HG03025 (cell line): Measurements from ENCODE around the gene DLL4.

Source experiments
- ATAC-seq: cut with Tn5 transposase; IDR thresholded peaks from one replicate; pipeline ENCODE4 v1.9.1; 2021; ENCODE audit warnings: mild to moderate bottlenecking, moderate library complexity; ENCODE audit not compliant: unreplicated experiment, low FRiP score

Gene DLL4

DNA sequence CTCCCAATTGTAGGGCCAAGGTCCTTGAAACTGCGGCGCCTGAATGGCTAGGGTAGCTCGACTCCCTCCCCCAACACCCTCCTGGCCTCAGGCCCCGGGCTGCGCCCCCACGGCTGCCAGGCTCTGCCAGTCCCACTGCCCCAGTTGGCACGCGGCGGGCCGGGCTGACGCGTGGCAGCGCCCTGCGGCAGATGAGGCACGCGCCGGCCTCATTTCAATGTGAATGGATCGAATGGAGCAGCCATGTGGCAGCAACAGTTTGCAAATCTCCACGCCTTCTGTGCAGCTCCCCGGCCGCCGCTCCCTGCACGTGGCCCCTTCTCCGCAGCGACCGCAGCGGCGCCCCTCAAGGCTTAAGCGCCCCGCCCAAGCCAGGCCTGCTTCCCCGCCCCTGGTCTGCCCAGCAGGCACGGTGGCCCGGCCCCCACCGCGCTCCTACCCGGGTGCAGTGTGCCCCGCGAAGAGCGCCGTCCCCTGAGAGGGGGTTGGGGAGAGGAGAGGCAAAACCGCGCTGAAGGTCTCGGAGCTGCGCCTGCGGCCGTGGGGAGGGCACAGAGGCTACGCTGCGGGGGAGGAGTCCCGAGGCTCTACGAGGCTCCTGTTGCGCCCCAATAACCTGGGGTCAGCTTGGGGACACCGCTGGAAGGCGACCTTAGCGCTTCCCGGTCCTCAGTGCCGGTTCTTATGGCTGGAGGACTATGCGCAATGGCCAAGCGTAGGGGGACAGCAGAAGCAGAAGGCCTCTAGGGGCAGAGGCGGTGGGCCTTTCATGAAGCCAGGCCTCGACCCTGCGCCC is 3.1 kb upstream of the DLL4 start:
- no peak for ATAC-seq

DNA sequence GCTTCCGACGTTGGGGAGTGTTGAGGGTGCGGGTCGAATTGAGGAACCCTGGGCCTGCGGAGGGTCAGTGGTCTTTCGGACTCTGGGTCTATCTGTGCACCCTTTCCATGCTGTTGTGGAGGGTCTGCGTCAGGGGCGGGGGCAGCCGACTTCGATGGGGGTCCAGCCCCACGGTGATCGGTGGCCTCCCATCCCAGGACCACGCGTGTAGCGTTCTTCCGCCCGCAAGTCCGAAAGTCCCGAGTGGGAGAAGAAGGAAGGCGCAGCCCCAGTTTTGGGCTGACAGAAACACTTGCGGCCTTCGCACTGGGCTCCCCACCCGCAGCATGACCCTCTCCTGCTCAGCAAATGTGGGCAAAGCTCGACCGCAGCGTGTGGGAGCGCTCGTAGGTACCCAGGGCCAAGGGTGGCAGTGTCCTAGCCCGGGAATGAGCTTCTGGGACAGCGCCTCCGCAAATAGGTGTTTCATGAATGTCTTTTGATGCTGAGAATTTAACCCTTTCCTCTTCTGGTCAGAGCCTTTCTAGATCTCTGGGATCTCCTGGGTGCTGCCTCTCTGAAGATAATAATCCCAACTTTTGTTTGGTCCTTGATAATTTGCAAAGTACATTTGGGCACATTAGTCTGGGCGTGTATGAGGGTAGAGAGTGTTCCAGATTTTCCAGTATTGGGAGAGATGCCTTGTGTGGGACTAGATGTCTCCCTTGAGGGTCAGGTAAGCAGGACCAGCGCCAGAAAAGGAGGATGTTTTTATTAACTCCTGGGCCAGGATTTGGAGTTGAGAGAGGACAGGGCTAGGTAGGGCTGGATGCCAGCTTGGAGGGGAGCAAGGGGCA is 2.3 kb upstream of the DLL4 start:
- no peak for ATAC-seq

DNA sequence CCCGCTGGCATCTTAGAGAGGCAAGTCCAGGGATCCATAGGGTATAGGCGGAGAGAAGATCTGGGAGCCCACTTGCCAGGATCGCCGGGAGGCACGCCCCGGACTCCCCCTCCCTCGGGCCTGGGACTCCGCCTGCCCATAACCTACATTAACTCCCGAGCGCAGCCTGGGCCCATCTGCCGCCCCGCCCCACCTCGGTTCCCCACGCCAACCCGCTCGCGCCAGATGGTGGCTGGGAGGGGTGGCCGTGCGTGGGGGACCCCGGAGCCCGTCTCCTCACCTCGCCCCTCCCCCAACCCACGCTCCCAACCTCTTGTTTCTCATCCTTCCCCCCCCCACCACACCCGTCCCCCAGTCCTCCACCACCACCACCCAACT is 1.7 kb upstream of the DLL4 start:
- no peak for ATAC-seq

DNA sequence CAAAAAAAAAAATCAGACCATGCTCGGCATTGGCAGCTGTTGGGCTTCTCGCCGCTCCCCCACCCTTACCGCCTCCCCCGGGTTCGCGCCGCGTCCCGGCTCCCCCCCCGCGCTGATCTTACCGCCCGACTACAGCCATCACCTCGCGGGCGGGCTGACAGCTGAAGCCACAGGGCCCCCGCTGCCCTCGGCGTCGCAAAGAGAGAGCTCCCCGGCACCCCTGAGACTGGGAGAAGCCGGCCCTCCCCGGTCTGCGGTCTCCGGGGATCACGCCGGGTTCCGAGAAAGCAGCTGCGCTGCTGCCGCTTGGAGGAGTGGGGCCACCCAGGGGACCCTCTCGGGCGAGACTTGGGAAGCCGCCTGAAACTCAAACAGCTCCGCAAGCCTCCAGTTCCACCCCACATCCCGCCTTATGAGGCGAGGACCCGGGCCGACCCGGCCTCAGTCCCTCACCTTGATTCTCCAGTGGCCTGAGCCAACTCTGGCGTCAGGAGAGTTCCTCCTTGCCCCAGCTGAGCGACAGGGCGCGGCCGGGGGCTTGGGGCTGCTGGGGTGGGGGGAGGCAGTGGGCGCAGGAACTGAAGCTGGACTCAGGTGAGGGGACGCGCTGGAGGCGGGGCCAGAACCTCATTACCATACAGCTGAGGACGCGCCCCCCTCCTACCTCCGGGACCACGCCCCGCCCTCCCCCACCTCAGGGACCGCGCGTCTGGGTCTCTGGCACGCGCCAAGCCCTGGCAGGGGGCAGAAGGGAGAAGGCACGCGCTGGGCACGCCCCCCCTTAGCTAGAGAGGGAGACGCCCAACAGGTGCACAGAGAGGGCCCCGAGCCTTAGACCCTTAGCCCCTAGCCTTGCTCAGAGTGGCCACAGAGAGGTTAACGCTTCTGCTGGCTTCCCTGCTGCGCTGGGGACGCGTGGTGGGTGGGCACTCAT is 1.0 kb upstream of the DLL4 start:
- ATAC-seq: no peak

DNA sequence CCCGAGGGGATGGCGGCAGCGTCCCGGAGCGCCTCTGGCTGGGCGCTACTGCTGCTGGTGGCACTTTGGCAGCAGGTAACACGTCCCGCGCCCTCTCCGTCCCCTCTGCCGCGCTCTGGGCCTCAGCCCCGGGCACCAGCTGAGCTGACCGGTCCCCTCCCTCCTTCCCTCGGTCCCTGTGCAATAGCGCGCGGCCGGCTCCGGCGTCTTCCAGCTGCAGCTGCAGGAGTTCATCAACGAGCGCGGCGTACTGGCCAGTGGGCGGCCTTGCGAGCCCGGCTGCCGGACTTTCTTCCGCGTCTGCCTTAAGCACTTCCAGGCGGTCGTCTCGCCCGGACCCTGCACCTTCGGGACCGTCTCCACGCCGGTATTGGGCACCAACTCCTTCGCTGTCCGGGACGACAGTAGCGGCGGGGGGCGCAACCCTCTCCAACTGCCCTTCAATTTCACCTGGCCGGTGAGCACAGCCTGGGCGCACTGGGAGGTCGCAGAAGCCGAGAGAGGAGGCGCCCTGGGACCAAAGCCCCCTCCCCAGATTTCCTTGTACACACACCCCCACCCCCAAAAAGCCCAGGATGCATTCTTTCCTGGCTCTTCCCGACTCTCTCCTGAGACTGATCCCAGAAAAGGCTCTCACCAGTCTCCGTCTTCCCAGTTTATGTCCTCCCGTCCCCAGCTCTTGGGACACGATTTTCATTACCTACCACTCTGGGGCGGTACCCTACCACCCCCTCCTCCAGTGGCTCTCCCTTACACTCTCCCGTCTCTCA is 705 bp downstream of the DLL4 start:
- ATAC-seq: no peak

DNA sequence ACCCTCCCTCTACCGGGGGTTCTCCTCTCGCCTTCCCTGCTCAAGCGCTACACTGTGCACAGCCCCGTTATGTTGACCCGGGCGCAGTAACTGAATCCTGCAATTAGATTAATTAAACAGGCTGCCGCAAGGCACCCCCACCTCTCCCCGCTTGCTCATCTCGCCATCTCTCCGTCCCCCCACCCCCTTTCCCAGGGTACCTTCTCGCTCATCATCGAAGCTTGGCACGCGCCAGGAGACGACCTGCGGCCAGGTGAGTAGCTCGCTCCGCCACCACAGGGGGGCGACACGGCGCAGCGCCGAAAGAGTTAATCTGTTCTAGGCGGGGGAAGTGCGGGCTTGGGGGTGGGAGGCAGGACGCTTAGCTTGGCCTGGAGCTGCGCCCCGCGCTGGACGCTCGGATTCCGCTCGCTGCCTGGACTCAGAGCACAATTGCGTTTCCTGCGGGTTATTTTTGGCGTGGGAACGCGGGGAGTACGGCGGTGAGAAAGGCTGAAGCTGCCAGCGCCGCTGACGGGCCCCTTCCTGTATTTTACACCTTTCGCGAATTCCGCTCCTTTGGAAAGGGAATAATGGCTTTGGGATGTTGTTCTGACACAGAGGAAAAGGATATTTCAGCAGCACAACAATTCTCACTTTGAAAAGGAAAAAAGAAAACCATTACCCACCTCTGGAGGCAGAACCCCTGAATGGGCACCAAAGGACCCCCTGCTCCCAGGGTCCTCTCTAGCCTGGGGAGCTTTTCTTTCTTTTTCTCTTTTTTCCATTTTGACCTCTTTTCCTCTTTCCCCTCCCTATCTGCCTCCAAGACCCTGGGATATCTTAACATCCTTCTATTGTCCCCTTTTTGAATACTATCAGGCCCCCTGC is 1.5 kb downstream of the DLL4 start:
- no peak for ATAC-seq

DNA sequence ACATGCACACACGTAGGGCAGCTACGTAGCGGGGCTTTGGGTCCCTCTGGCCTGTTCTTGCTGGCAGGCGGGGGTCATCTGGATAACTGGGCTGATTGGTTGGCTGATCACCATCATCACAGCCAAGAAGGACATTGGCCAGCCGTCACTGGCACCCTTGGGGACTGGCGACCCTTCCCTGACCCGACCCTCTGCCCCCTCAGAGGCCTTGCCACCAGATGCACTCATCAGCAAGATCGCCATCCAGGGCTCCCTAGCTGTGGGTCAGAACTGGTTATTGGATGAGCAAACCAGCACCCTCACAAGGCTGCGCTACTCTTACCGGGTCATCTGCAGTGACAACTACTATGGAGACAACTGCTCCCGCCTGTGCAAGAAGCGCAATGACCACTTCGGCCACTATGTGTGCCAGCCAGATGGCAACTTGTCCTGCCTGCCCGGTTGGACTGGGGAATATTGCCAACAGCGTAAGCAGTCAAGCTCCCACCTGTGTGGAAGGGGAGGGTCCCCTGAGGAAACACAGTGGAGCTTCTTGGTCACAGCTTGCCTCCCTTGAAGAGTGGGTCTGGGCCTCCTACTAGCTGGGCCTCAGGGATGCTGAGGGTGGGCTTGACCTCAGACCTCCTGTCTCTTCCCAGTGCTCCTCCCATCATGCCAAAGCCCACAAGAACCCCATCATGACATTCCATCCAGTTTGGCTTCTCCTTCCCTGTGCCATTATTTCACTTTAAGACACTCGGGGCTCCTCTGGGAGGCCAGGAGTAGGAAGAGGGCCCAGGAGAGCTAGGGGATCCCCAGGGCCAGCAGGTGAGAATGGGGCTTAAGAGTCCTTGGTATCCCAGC is 2.4 kb downstream of the DLL4 start:
- ATAC-seq: no peak

DNA sequence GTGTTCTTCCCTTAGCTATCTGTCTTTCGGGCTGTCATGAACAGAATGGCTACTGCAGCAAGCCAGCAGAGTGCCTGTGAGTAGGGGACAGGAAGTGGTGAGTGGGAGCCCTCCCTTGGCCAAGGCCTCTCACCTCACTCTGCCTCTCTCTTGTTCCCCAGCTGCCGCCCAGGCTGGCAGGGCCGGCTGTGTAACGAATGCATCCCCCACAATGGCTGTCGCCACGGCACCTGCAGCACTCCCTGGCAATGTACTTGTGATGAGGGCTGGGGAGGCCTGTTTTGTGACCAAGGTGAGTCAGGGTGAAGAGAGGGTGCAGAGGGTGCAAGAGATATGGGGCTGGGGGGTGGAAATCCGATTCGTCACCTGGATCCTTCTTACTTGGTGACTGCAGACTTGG is 3.0 kb downstream of the DLL4 start:
- ATAC-seq: no peak

DNA sequence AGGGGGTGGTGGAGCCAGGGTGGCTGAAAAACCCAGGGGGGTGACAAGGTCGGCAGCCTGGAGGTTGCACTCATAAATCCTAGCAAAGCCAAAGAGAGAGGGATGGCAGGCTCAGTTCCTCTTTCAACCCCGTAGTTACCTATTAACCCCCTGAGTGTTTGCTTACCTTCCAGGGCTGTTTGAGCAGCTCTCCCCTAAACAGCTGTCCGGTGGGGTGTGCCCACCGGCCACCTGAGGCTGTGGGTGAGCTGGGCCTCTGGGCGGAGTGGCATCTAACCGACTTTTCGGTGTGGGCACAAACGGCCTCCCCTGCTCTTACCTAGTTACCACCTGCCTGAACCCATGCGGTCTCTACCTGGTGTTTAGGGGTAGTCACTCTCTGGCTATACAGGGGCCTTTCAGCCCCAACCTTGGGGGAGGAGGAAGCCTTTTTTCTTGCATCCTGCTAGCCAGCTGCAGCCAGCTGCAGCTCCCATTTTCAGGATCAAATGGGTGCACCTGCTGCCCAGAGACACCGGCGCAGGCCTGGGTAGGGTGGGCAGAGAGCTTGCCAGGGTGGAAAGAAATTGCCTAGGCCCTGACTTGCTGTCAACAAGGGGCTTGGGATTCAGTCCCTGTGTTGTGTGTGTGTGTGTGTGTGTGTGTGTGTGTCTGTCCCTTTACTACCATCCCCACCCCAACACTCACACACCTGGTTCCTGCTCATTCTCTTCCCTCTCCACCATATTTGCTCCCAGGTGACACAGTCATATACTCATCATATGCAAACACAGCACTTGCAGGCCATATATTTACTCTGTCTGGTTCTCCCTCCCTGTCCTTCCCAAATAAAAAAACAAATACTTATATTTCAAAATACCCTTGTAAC is 3.7 kb downstream of the DLL4 start:
- ATAC-seq: no peak

DNA sequence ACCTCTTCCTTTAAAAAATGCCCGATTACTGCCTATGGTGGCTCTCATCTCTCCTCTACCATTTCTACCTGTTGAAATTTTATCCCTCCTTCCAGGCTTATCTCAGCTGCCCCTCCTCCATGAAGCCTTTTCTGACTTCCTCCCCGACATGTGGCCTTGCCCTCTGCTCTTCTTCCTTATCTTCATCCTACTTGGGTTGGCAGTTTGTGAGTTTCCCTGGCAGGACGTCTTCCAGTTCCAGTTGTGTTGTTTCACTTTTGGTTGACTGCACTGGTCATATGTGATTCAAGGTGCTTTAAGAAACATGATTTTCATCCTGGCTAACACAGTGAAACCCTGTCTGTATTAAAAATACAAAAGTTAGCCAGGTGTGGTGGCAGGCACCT is 4.4 kb downstream of the DLL4 start:
- ATAC-seq: no peak

DNA sequence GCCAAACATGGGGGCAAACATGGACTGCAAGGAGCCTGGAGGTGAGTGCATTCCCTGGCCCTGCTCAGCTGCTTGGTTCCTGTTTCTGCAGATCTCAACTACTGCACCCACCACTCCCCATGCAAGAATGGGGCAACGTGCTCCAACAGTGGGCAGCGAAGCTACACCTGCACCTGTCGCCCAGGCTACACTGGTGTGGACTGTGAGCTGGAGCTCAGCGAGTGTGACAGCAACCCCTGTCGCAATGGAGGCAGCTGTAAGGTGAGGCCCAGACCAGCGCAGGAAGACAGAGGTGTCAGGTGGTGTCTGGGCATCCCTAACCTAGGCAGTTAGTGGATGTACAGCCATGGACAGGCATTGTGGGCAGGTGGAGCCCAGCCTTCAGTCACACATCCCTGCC is 5.3 kb downstream of the DLL4 start:
- no peak for ATAC-seq

DNA sequence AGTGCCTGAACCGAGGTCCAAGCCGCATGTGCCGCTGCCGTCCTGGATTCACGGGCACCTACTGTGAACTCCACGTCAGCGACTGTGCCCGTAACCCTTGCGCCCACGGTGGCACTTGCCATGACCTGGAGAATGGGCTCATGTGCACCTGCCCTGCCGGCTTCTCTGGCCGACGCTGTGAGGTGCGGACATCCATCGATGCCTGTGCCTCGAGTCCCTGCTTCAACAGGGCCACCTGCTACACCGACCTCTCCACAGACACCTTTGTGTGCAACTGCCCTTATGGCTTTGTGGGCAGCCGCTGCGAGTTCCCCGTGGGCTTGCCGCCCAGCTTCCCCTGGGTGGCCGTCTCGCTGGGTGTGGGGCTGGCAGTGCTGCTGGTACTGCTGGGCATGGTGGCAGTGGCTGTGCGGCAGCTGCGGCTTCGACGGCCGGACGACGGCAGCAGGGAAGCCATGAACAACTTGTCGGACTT is 7.1 kb downstream of the DLL4 start:
- ATAC-seq: no peak

DNA sequence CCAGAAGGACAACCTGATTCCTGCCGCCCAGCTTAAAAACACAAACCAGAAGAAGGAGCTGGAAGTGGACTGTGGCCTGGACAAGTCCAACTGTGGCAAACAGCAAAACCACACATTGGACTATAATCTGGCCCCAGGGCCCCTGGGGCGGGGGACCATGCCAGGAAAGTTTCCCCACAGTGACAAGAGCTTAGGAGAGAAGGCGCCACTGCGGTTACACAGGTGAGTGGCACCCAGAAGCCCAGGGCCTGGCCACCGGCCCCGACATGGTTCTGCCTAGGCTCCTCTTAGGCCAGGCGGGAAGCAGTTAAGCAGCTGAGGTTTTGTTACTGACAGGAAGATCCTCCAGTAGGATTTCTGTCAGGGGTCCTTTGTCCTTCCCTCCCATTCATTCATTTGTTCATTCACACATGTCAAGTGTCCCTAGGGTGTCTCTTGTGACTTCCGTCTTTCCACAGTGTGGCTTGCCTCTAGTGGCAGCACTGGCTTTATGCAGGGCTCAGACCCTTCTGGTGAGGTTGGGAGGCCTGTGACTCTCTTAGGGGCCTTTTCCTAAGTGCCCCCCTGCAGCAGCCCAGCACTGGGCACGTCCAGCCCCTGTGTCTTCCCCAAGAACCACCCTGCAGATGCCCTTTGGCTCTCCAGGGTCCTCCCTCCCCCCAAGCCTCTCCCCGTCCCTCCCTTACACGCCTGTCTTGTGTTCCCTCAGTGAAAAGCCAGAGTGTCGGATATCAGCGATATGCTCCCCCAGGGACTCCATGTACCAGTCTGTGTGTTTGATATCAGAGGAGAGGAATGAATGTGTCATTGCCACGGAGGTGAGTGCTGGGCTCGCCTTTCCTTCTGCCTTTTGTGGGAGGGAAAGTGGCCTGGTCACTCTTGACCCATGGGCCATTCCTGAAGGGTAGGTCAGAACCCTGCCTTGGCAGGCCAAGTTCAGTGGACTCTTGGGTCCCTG is 7.8 kb downstream of the DLL4 start:
- ATAC-seq: no peak

DNA sequence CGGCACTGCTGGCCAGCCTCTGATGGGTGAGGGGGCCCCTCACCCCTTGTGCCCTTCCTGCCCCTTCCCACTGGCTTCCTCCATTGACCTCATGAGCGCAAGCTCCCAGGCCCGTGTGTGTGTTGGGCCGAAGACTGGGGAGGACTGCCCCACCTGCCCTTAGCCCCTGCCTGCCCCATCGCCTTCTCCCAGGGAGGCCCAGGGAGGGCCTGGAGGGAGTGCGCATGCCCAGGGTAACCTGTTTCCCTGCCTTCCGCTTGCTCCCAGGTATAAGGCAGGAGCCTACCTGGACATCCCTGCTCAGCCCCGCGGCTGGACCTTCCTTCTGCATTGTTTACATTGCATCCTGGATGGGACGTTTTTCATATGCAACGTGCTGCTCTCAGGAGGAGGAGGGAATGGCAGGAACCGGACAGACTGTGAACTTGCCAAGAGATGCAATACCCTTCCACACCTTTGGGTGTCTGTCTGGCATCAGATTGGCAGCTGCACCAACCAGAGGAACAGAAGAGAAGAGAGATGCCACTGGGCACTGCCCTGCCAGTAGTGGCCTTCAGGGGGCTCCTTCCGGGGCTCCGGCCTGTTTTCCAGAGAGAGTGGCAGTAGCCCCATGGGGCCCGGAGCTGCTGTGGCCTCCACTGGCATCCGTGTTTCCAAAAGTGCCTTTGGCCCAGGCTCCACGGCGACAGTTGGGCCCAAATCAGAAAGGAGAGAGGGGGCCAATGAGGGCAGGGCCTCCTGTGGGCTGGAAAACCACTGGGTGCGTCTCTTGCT is 8.8 kb downstream of the DLL4 start:
- no peak for ATAC-seq

DNA sequence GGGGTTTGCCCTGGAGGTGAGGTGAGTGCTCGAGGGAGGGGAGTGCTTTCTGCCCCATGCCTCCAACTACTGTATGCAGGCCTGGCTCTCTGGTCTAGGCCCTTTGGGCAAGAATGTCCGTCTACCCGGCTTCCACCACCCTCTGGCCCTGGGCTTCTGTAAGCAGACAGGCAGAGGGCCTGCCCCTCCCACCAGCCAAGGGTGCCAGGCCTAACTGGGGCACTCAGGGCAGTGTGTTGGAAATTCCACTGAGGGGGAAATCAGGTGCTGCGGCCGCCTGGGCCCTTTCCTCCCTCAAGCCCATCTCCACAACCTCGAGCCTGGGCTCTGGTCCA is 9.4 kb downstream of the DLL4 start:
- no peak for ATAC-seq
